HG03103 (cell line): ENCODE results near the gene NOP56.

Source experiments
- ATAC-seq: cut with Tn5 transposase; IDR thresholded peaks from one replicate; pipeline ENCODE4 v1.9.1; 2021; ENCODE audit warnings: low read depth; ENCODE audit not compliant: unreplicated experiment

Gene NOP56, protein sequence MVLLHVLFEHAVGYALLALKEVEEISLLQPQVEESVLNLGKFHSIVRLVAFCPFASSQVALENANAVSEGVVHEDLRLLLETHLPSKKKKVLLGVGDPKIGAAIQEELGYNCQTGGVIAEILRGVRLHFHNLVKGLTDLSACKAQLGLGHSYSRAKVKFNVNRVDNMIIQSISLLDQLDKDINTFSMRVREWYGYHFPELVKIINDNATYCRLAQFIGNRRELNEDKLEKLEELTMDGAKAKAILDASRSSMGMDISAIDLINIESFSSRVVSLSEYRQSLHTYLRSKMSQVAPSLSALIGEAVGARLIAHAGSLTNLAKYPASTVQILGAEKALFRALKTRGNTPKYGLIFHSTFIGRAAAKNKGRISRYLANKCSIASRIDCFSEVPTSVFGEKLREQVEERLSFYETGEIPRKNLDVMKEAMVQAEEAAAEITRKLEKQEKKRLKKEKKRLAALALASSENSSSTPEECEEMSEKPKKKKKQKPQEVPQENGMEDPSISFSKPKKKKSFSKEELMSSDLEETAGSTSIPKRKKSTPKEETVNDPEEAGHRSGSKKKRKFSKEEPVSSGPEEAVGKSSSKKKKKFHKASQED

DNA sequence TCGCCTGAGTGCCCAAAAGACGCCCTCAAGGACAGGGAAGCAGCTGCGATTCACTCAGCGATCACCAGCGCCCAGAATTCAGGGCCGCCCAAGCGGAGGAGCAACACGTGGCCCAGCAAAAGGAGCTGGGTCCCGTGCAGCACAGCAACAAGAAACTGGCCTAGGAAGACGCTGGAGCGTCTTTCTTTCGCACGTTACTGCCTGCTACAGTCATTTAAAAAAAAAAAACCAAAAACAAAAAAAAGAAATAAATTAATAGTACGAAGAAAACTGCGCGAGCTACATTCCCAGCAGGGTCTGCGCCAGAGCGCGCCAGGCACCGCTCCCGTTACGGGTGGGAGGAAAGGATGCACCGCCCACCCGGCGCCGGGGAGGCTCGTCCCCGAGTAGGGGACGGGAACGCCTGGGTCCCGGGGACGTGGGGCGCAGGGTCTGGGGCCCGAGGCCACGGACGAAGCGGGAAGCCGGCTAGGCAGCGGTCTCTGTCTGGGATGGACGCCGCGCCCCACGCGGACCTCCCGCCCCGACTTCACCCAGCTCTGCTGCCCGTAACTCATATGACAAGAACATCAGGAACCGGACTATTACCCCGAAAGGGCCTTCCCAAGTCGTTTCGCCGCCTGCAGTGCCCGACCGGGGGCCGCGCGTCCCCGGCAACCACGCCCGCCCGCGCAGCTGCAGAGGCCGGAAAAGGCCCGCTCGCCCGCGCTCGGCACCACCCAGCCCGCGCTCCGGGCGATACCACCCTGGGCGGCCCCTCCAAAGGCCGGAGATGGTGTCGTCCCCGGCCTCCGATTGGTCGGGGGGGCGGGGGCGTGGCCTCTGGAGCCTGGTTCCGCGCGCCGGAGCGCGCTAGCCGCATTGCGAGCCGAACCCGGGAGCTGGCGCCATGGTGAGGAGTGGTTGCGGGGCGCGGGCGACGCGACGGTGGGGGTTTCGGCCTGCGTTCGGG is at the start of gene NOP56:
Gene NOP56, plus strand, starts transcription at position 861 of the 952 bp plus-strand sequence. Its CDS starts 29 bp downstream, at position 890.
- ATAC-seq: peak; percentile 72

DNA sequence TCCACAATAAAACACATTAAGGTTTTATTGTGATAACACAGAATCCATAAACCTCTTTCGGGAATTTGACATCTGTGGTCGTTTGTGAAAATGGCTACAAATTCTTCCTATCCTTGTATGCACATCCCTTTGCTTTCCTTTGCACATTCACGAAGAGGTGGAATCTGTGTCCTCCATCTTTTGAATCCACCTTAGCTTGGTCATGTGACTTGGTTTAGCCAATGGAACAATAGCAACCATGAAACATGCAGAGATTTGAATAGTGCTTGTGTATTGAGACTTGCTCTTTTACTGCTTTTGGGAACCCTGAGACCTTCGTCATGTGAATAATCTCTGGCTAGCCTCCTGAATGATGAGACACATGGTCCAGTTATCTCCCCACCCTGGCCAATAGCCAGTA is 49.7 kb upstream of the NOP56 start:
- no peak for ATAC-seq

DNA sequence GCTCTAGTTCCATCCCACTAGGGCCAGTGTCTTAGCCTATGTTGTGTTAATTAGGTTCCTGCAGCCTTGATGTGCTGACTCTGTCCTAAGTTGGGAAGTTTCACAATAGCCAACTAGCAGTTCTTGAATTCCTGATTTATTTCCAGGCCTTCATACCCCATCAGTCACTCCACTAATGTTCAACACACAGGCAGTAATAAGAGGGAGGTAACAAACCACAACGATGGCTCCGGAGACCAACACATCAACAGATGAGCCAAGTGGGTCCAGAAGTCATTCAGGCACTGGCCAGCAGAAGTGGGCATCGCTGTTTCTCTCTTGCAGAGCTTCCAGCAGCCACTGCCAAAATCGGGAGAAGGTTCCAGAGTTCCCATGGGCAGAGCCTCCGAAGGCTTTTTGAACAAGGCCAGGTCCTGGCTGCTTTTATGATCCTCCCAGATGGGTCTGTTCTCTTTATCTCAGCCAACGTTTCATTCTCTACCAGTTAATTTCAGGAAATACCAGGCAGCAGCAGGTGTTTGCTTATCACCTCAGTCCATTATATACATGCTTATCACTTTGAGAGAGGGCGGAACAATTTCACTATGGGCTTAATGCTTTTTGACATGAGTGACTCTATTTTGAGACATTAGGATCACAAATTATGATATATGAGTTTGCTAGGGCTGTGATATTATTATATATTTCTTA is 48.5 kb upstream of the NOP56 start:
- ATAC-seq: no peak

DNA sequence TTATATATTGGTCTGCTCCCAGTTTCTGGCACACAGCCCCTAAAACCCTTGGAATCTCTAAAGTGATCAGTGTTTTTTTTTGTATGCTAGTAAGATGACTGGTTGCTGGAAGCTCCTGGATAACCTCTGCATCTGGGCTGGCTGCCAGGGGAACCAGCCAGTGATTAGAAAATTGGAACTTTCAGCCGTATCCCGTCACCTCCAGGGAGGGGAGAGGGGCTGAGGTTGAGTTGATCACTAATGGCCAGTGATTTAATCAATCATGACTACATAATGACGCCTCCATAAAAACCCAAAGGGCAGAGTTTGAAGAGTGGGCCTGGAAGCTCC is 48.0 kb upstream of the NOP56 start:
- no peak for ATAC-seq

DNA sequence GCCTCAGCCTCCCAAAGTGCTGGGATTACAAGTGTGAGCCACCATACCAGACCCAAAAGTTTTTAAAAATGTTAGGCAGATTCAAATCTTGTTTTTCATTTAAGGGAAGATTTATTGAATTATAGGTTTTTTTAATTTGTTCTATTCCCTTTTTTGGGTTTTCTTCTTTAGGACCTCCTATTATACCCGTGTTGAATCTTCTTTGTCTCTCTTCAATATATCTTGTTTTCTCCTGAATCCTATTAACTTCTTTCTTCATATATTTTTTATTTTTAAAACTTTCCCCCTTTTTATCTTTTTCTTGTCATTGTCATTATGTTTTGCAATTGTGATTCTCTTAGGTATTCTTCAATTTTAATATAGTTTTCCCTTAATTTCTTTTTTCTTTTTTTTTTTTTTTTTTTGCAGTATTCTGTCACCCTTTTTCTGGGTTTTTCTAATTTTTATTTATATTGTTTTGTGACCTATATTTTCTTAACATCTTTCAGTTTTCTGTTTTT is 45.9 kb upstream of the NOP56 start:
- ATAC-seq: no peak

DNA sequence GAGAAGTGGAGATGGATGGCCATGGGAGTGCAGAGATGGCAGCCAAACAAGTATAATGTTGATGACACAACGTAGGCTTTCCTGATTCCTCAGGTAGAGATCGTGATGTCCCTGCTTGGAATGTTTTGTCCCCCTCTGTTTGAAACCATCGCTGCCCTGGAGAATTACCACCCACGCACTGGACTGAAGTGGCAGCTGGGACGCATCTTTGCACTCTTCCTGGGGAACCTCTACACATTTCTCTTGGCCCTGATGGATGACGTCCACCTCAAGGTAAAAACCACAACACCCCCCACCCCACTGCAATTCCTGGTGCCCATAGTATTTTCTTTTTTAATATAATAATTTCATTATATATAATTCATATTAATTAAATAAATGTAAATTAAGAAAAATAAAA is 42.1 kb upstream of the NOP56 start:
- no peak for ATAC-seq

DNA sequence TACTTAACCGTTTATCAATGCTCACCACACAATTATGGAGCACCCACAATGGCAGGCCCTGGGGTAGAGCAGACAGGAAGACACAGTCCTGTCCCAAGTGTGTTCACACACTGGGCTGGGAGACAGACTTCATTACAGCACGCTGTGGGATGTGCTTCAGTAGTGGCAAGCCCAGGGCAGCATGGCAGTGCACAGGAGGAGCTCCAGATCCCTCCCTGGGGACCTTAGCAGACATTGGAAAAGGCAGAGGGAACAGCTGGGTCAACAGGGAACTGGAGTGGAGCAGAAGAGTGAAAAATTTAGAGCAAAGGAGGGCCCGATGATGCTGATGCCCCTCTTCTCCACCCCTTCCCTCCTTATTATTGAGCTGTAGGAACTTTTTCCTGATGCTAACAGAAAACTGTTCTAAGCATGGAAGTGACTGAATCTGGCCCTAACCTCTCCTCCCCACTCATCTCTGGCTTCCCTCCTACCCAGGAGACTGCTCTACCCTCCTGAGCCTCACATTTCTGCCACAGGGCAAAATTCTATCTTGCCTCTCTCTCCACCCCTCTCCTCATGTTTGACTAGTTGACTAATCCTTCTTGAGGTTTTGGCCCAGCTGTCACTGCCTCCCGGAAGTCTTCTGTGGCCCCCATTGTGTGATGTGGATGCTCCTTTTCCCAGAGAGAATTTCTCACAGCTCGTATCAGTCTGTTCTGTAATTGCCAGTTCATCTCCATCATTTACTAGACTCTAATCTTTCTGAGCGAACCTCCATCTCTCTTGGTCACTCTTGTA is 41.3 kb upstream of the NOP56 start:
- no peak for ATAC-seq

DNA sequence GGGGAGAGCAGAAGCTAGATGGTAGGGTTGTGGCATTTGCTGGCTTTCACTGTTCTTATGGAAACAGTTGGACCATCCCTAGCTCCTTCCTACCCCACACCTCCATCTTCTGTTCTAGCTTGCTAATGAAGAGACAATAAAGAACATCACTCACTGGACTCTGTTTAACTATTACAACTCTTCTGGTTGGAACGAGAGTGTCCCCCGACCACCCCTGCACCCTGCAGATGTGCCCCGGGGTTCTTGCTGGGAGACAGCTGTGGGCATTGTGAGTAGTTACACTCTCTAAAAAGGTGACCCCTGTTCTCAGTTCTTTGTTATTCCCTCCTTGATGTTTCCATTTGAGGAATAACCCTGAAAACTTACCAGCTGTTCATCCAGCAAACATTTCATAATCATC is 40.4 kb upstream of the NOP56 start:
- no peak for ATAC-seq

DNA sequence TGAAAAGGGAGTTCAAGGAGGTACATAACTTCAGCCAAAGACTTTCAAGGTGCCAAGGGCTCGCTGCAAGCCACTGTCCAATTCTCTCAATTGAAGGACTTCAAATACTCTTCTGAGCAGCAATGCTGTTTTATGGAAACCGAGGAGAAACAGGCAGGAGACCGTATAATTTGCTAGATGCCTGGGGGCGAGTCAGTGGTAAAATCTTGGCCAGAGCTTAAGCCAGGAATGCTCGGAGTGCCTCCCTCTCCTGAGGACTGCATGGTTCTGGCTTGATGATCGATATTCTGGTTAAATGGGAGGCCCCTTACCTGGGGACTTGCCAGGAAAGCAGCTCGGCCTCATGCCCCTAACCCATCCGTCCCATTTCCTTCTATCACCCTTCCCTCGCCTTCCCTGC is 35.8 kb upstream of the NOP56 start:
- ATAC-seq: no peak

DNA sequence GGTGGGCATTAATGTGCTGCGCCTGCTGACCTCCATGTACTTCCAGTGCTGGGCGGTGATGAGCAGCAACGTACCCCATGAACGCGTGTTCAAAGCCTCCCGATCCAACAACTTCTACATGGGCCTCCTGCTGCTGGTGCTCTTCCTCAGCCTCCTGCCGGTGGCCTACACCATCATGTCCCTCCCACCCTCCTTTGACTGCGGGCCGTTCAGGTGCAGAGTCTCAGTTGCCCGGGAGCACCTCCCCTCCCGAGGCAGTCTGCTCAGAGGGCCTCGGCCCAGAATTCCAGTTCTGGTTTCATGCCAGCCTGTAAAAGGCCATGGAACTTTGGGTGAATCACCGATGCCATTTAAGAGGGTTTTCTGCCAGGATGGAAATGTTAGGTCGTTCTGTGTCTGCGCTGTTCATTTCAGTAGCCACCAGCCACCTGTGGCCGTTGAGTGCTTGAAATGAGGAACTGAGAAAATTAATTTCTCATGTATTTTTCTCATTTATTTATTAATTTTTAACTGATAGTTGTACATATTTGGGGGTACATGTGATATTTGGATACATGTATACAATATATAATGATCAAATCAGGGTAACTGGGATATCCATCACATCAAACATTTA is 35.2 kb upstream of the NOP56 start:
- no peak for ATAC-seq

DNA sequence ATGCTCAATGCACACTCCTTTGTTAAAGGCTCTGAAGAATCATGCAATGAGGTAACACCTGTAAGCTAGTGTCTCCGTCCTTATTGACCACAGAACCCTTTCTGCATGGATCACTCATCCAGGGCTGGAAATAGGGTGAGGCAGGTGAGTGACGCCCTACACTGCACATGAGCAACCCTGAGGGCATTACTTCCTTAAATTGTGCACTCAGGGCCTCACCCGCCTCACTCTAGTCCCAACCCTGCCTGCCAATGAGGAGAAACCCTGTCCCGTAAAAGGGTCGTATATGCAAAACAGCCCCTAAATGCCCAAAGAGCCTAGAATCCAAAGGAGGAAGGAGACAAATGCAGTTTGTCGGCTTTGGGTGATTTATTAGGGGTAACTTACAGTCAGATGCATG is 33.6 kb upstream of the NOP56 start:
- ATAC-seq: no peak

DNA sequence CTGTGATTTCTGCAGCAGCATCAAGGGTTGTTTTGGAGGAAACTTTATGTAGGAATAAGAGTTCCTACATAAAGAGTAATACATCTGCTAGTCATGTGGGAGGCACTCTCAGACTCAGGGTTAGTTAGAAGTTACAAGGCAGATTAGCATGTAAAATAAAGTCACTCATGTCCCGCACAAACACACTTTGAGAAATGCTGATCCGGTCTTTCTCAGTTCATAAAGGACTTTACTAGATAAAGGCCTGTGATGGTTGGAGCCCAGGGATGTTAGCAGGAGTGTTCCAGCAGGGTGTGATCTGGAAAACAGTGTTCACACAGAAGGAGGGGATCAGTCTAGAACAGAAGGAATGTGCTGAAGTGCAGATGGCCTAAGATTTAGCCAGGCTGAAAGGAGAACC is 33.1 kb upstream of the NOP56 start:
- ATAC-seq: no peak

DNA sequence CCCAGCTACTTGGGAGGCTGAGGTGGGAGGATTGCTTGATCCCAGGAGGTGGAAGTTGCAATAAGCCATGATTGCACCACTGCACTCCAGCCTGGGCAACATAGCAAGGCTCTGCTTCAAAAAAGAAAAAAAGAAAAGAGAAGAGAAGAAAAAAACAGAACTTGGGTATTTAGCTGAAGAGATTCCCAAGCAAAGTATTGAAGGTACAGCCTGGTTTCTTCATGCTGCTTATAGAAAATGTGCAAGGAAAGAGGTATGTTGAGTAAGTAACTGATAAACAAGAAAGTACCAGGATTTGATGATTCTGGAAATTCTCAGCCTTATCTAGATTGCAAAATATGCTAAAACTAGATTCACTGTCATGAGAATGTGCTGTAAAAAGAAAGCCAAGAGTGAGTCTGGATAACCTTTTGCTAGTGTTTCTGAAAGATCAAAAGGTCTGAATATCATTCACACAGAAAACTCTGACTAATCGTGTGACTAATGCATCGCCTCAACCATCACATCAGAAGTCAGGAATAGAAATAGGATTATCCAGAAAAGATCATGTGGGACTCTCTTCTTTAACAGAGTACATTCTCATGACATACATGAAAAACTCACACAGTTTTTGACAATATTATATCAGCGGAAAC is 32.4 kb upstream of the NOP56 start:
- no peak for ATAC-seq

DNA sequence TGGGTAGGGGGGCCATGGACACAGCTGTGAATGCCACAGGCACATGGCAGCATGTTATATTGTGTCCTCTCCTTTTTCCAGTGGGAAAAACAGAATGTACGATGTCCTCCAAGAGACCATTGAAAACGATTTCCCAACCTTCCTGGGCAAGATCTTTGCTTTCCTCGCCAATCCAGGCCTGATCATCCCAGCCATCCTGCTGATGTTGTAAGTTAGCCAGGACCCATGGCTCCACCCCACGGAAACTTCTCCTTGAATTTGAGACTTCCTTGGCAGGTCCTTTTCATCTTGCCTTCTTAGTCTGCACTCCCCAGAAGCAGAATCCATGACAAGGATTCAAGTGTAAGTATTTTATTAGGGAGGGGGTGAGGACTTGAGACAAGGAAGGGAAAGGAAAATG is 28.2 kb upstream of the NOP56 start:
- no peak for ATAC-seq

DNA sequence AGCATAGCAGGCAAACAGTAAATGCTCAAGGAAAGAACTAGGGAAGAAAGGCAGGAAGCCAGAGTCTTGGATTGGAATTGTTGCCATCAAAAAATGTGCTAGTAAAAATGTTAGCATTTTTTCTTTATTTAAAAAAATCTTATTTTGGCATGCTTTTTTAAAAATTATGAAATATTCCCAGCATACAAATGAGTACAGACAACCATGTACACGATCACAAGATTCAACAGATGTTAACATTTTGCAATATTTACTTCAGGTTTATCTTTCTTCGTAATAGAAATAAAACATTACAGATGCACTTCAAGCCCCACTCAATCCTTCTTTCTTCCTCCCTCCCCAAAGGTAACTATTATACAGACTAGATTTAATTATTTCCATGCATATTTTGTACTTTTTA is 27.4 kb upstream of the NOP56 start:
- ATAC-seq: no peak

DNA sequence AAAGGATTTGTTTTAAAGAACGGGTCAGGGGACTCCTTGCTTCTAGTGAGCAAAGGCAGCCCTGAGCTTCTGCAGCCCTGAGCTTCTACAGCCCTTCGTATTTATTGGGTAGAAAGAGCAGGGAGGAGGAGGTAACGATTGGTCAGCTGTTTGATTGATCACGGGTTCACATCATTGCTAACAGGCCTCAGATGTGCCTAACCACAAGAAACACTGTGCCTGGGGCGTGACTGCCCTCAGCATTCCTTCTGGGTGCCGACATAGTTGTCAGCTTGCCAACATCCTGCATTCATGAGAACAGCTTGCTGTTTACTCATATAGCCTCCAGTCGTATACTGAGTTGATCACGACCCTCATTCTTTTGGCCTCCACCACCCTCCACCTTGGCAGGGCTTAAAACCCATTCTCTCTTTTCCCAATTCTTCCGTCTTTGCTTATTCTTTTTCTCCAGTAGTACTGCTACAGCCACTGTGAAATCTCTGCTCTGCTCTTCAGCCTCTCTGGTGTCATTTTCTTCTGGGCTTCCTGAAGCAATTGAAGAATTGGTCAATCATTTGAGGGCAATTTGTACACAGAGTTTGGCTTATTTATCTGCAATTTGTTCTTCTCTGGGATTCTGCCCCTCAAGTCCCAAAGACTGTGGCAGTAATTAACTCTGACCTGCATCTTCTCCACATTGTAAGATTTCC is 25.4 kb upstream of the NOP56 start:
- ATAC-seq: no peak

DNA sequence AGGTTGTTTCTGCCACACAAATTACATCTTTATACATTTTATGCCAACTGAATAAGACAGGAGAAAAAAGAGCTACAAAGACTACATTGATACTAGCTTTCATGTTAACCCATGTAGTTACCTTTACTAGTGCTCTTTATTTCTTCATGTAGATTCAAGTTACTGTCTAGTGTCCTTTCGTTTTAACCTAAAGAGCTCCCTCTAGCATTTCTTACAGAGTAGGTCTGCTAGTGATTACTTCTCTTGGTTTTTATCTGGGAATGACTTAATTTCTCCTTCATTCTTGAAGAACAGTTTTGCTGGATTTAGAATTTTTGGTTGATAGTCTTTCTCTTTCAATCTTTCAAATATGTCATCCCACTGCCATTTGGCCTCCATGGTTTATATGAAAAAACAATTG is 21.2 kb upstream of the NOP56 start:
- ATAC-seq: no peak

DNA sequence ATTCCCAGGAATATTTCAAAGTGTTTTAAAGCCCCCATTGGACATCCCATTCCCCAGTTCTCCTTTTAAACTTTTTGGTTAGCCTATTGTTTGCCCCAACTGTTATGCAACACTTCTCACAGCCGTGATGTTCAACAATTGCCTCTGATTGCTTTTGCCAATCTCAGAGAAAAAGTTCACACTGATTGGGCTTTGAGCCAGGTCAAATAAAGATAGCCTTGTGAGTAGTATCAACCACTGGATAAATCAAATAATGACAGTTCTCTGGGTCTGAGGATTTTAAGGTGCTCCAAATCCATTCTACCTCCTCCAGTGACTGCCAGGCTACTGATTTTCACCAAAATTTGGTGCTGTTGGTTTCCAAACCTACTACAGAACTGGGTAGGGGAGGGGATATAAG is 19.1 kb upstream of the NOP56 start:
- no peak for ATAC-seq
